Stimulated activated CD4-positive, alpha-beta T cell treated with anti-CD3 and anti-CD28 coated beads, Interleukin-1b, Interleukin-23, amount 100 ng/mL, for 1 hour (primary cell): ENCODE measurements around the gene SLMAP.

Source experiments
- DNase-seq, 2 donors: peaks; one replicate each; pipeline ENCODE4 v3.0.0-alpha.2; 2020; ENCODE audit warnings: low read depth in 2 of 2

SLMAP gene, protein sequence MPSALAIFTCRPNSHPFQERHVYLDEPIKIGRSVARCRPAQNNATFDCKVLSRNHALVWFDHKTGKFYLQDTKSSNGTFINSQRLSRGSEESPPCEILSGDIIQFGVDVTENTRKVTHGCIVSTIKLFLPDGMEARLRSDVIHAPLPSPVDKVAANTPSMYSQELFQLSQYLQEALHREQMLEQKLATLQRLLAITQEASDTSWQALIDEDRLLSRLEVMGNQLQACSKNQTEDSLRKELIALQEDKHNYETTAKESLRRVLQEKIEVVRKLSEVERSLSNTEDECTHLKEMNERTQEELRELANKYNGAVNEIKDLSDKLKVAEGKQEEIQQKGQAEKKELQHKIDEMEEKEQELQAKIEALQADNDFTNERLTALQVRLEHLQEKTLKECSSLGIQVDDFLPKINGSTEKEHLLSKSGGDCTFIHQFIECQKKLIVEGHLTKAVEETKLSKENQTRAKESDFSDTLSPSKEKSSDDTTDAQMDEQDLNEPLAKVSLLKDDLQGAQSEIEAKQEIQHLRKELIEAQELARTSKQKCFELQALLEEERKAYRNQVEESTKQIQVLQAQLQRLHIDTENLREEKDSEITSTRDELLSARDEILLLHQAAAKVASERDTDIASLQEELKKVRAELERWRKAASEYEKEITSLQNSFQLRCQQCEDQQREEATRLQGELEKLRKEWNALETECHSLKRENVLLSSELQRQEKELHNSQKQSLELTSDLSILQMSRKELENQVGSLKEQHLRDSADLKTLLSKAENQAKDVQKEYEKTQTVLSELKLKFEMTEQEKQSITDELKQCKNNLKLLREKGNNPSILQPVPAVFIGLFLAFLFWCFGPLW

DNA sequence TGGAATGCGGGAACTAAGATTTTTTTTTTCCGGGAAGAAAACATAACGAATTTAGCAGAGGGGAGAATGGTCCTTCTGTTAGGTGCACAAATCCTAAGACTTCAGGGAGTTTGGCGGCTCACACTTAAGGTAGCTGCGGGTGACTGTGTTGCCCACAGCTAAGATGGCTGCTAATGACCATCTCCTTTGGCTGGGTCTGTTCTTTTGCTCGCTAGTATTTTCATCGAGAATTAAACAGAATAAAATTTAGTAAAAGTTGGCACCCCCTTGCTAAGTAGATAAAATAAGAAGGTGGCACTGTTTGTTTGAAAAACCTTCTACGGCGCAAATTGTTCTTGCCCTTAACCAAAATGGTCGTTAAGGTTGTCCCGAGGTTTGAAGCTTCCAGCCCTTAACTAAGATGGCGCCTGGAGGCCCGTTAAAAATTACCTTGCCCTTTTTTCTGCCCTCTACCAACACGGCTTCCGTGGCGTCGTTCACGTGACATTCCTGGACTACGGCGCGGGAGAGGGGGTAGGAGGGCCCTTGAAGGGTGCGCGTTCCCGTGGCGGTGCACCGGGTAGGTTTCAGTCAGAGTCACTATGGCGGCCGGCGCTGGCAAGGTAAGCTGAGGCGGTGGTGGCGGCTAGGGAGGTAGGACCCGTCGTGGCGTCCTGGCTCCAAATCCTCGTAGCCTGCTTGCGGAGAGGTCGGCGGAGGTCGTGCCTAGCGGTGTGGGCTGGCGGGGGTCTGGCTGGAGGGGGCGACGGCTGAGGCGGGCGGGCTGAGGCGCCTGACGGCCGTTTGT lies at the start of gene SLMAP:
Gene SLMAP, plus strand, starts transcription at position 569 of the 787 bp plus-strand sequence. CDS start 1,343 bp downstream, outside the sequence.
- DNase-seq, result peak; percentile 82 to 84

DNA sequence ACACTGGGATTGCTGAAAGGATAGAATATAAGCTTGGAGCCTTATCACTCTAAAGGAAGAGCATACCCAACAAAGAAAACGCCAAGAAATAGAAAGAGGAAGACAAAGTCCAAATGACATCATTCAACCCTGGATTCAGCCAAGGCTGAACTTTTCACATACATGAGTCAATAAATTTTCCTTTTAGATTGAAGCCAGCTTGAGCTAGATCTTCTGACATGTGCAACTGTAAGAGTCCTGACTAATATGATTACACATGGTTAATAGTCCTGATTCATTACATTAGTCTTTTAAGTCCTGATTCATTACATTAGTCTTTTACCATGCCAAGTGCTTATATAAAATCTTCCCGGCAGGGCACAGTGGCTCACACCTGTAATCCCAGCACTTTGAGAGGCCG lies 49.6 kb upstream of the SLMAP start:
- DNase-seq, result no peak

DNA sequence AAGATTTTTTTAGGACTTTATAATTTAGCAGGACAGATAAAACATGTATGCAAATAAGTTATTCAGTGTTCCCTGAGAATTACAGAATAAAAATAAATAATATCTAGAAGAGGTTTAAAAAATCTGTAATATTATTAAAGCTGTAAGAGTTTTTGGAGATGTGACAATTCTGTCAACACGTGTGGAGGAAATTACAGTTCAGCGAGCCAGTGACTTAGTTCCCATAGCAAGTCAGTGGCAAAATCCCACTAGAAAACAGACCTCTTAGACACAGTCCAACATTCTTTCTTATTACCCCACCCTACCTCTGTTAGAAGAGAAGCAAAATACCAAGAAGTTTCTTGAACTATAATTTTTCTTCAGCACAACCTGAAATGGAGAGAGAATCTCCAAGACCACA lies 47.1 kb upstream of the SLMAP start:
- DNase-seq, result no peak

DNA sequence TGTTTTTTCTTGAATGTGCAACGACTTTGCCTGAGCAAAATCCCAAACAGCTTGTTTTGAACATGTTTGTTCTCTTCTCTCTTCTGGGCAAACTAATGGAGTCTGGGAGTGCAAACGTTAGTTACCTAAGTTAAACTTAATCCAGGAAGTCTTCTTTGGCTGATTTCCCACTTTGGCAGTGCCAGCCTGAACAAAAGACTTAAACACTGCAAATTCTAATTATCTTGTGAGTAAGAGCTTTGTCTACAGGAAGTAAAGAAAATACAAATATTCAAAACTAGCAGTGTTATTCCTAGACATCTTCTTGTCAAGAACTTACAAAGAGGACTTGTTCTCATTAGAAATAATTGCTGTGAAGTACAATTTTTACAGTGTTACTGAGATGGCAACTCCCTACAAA lies 46.5 kb upstream of the SLMAP start:
- DNase-seq, result no peak

DNA sequence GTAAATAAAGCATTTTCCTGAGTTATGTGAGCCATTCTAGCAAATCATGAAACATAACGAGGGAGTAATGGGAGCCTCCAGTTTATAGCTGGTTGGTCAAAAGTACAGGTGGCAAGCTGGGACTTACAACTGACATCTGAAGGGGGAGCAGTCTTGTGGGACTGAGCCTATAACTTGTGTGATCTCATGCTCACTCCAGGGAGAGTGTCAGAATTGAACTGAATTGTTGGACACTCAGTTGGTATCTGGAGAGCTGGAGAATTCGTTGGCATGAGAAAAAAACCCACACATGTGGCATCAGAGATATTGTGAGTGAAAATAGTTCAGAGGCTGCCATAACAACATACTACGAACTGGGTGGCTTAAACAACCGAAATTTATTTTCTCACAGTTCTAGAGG lies 40.4 kb upstream of the SLMAP start:
- no peak for DNase-seq

DNA sequence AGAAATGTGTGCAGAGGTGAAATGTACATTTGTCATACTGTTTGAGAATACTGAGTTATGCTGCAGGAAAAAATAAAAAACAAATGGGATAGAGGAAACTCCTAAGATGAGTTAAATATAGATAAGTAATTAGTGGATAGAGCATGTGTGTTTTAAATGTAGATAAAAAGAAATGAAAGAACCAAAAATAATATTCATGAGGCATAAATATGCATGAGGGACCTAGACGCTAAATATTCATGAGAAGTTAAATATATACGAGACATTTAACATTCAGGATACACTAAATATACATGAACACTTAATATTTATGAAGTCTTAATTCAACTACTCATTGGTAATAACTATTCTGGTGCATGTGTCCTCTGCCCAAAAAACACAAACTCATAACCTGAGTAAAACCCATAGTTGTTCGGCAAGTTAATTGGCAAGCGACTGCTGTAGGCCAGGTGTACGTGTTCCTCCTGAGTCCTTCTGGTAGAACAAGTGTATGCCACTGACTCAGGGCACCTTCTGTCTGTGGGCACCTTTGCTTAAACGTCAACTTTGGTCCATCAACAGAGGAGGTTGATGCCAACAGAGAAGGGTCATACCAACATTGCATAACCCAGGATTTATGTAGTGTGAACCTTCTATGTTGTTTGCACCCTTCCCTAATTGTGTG lies 38.8 kb upstream of the SLMAP start:
- DNase-seq, result no peak

DNA sequence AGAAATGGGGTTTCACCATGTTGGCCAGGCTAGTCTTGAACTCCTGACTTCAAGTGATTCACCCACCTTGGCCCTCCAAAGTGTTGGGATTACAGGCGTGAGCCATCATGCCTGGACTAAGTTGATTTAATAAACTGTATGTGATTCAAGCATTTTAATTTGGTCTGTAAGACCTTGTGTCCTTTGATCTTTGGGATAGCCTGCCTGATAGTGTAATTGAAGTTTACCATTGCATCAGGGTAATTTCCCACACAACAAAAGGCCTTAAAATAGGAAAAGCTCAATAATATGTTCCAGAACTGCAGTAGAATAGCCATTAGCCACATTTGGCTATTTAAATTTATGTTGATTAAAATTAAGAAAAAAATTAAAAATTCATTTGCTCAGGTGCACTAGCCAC lies 38.0 kb upstream of the SLMAP start:
- no peak for DNase-seq

DNA sequence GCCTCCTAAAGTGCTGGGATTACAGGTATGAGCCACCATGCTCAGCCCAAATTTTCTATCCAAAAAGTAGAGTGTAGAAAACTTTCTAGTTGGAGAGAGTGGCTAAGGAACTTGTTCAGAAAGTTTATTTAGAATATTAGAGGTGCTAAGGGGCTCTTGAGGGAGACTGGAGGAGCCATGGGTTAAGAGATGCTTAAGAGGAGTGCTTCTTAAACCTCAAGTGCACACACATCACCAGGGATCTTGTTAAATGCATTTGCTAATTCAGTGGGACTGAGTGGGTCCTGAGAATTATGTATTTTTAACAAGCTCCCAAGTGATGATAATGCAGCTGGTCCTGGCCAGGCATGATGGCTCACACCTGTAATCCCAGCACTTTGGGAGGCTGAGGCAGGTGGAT lies 29.7 kb upstream of the SLMAP start:
- no peak for DNase-seq

DNA sequence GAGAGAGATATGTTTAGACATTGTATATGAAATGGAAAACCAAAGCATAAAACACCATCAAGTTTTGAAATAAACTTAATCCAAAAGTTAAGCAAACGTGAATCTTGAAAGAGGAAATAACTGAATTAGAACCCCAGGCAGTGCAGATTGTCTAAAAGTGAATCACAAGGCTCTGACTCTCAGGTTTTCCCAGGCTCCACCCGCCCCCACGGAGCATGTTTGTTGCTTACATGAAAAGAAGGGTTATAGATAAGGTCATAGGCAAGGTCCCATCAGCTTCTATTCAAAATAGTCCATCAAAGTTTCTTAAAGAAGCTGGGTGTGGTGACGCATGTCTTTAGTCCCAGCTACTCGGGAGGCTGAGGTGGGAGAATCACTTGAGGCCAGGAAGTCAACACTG lies 29.0 kb upstream of the SLMAP start:
- DNase-seq, result no peak

DNA sequence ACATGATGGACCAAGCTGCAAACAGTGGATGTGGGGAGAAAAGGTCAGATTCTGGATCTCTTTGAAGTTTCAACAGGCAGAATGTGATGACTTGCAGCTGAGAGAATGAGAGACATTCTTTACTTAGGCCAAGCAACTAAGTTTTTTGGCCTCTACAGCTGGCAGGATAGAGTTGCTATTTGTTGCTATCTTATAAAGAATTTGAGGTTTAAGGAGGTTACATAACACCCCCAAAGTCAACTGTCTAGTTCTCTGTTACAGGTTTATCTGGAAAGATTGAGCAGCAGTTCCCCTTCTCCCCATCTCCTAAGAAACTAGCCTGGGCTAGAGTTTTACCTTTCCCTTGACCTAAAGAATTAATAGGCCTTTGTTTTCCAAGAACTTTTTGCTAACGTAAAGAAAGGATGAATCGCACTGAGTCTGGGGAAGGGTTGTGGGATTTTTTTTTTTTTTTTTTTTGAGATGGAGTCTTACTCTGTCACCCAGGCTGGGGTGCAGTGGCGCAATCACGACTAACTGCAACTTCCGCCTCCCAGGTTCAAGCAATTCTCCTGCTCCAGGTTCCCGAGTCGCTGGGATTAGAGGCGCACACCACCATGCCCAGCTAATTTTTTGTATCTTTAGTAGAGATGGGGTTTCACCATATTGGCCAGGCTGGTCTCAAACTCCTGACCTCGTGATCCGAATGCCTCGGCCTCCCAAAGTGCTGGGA lies 26.6 kb upstream of the SLMAP start:
- DNase-seq, result no peak

DNA sequence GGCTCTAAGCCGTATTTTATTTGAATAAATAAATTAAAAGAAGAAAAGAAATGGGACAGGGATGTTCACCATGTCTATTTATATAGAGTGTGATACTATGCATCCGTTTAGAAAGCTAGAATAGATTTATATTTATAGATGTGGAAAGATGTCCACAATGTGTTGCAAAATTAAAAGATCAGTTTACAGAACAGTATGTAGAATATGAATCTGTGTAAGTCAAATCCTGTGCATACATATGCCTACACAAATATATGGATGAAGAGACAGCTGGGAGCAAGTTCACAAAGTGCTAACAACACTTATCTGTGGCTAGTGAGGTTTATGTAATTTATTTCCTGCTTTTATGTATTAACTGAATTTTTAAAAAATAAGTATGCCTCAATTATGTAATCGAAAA lies 25.4 kb upstream of the SLMAP start:
- no peak for DNase-seq

DNA sequence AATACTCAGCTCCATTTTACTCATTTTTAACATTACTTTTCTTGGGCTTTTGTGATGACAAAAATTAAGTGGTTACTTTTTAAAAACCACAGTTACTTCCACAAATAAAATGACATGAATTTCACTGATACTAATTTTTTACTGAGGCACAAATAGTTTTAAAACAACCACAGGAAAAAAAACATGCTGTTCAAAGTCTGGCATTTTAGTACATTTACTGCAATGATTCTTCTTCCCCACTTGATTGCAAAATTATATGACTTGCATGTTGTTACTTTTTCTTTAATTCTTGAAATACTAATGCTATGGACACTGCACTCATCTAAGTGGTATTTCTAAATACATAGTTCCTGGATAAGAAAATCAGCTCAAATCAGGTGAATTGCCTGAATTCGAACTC lies 24.8 kb upstream of the SLMAP start:
- DNase-seq, result no peak

DNA sequence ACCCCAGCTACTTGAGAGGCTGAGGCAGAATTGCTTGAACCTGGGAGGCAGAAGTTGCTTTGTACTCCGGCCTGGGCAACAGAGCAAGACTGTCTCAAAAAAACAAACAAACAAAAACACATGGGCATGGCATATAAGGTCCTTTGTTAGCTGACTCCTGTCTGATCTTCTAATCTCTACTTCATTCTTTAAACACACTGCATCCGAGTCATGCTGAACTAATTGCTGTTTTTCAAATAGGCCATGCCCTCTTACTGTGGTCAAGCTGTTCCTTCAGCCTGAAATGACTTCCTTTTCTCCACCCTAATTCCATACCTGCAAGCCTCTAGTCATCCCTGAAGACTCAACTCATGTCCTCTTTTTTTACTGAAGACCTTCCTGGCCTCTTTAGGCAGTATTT lies 22.3 kb upstream of the SLMAP start:
- no peak for DNase-seq

DNA sequence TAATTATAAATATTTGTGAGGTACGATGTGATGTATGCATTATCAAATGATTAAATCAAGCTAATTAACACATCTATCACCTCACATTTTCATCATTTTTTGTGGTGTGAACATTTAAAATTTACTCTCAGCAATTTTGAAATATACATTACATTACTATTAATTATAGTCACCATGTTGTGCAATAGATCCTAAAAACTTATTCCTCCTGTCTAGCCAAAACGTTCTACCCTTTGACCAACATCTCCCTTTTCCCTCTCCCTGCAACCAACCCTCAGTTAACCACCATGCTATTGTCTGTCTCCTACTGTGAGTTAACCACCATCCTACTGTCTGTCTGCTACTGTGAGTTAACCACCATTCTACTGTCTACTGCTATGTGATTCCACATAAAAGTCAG lies 20.7 kb upstream of the SLMAP start:
- DNase-seq, result no peak

DNA sequence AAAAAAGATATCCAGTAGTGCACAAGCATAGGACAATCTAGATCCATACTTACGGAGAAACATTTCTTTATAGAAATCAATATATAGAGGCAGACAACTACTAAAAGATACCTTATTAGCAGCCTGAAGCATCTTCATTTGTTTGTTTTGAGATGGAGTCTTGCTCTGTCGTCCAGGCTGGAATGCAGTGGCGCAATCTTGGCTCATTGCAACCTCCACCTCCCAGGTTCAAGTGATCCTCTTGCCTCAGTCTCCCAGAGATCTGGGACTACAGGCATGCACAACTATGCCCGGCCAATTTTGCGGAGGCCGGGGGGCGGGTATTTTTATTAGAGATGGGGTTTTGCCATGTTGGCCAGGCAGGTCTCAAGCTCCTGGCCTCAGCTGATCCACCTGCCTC lies 18.3 kb upstream of the SLMAP start:
- no peak for DNase-seq

DNA sequence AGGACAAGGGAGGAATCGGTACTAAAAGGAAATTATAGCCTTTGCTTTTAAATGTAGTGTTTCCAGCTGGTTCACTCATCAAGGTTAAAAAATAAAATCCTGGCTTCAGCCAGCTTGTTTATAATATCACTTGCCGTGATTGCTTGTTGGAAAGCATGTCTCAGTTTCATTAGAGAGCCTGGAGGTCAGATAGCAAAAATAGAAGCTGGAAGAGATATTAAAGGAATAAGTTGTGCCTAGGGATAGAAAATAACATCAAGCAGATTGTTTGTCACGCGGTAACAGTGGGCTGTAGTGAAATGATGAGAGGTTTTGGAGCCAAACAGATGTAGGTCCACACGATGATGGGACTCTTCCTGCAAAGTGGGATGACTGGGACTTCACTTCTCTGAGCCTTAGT lies 17.7 kb upstream of the SLMAP start:
- no peak for DNase-seq

DNA sequence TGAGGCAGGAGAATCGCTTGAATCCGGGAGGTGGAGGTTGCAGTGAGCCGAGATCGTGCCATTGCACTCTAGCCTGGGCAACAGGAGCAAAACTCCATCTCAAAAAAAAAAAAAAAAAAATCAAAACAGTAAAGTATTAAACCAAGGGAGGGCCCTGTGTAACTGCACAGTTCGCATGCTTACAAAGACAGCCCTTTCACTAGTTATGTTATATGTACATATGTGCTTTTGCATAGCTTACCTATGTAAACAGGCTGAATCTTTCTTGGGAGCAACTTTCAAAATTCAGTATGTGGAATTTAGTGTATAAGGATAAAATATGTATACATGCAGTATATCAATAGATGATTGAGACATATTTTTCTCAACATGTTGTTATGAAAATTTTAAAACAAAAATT lies 16.1 kb upstream of the SLMAP start:
- DNase-seq, result no peak

DNA sequence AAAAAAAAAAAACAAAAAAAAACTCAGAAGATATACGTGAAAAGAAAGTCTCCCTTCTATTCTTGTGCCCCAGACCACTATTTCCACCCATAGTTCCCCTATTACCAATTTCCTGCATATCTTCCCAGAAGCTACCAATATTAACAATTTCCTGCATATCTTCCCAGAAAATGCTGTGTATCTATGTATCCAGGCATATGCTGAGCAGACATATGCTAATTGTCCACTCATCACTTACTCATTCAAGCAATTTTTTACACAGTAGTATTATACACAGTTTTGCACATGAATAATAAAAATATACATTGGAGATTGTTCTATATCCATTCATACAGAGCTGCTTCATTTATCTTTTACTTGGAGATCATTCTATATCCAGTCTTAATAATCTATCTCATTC lies 12.6 kb upstream of the SLMAP start:
- DNase-seq, result no peak

DNA sequence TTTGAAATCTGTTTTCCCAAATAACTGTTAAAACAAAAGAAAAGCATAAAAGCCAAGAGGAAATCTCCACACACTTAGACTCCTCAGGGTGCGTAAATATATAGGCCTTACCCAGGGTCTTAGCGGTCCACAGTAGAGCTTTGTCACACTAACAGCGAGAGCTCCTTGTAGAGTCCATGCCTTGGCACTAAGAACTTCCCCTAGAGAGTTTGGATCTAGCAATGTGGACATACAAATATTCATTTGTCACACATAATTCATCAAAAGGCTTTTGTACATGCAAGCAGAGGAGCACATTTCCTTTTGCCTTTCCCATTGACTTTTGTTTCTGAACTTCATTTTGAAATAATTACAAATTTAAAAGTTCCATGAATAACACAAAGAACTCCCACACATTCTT lies 11.0 kb upstream of the SLMAP start:
- no peak for DNase-seq

DNA sequence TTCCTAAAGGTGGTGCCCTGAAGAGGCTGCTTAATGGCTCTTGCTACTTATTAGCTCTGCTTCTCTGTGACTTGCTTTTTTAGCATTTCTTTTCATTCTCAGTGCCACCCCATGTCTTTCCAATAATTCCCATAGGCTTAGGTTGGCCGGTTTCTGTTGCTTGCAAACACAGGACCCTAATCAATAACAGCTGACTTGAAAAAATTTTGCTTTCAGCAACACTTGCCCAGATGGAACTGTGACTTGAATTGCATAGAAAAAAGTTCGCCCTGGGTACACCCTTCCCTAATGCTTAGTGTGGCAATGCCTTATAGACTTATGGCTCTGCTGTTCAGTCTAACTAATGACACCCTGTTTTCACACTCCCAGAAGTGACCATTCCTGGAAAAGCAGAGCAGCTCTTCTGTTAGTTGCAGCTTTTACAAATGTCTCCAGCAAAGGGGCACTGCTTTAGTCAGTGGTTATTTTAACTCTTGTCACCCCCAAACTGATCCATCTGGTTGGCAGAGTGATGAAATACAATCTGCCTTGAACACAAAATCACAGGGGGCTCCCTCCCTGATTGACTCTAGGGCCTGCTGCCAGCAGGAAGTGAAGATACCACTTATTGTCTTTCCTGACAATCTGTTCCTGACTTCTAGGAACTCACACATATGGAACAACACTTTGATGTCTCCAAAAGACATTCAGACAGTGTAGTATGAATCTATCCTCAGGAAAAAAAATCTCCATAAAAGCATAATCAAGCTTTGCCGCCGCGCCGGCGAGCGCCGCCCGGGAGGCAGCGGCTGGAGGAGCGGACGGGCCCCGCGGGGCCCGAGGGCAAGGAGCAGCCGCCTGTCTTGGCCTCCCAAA lies 9.7 kb upstream of the SLMAP start:
- no peak for DNase-seq
